Measurements from ENCODE around the gene LRRN4CL. TPM values are rescaled to one million over a fixed set of nuclear protein-coding genes. Genes with fewer than 3 reads are reported as not detected.

The LRRN4CL gene
- total and polyA plus RNA-seq, 9 of the 15 experiments (the other 6 are each of a cell fraction or from before 2014, with no cell fraction given) = 0.03 to 0.11 (median 0.05) TPM; not detected in 4

GRCh38 chr11:62680825-62681240, 8.5 kb downstream of the LRRN4CL start (continued):
- TF ChIP-seq ZNF592 (IDR thresholded peaks at IDR 0.05) (0 out of 2 replicates have a peak, but pooled peaks have one; percentile 53), CEBPG (CRISPR knock-in tag; IDR thresholded peaks at IDR 0.05) (no peak; the same call in 1 of the 2 replicates), CEBPG (tag; conservative IDR thresholded peaks at IDR 0.05 in 1 of 2, IDR thresholded peaks at IDR 0.05 in 1 of 2) (peak in 1 of 2 experiments; percentile 46; a peak in 1 of 4 replicates), MECOM (CRISPR knock-in tag; IDR thresholded peaks at IDR 0.05) (no peak), PRPF4 (IDR thresholded peaks at IDR 0.05; ENCODE audit: insufficient read depth, low read depth, low read length, poor library complexity, severe bottlenecking) (no peak), JUN (IDR thresholded peaks at IDR 0.05; ENCODE audit: borderline replicate concordance, low read depth, low read length) (peak; percentile 14; the same call in 1 of the 2 replicates), JUN (CRISPR knock-in tag; IDR thresholded peaks at IDR 0.05; ENCODE audit: borderline replicate concordance) (no peak), JUND (IDR thresholded peaks at IDR 0.05; ENCODE audit: borderline replicate concordance, low read depth, low read length) (0 out of 2 replicates have a peak, but pooled peaks have one; percentile 11), JUND (tag; IDR thresholded peaks at IDR 0.05; ENCODE audit: borderline replicate concordance, low read depth, low read length) (no peak; the same call in 2 of the 3 replicates), CREM (IDR thresholded peaks at IDR 0.05; ENCODE audit: low read depth) (peak; percentile 41), ATF3 (IDR thresholded peaks at IDR 0.05) (peak; percentile 57), ATF3 (CRISPR knock-in tag; conservative IDR thresholded peaks at IDR 0.05) (no peak), RAD21 (CRISPR knock-in tag; conservative IDR thresholded peaks at IDR 0.05 in 1 of 2, IDR thresholded peaks at IDR 0.05 in 1 of 2) (peak; percentile 45 to 69), PBX2 (CRISPR knock-in tag; IDR thresholded peaks at IDR 0.05; ENCODE audit: low read depth) (no peak), PBX2 (tag; conservative IDR thresholded peaks at IDR 0.05; ENCODE audit: low read depth) (no peak), CBFB (CRISPR knock-in tag; IDR thresholded peaks at IDR 0.05) (no peak), NFXL1 (CRISPR knock-in tag; IDR thresholded peaks at IDR 0.05) (no peak), TRIM25 (IDR thresholded peaks at IDR 0.05; ENCODE audit: borderline replicate concordance) (no peak), SMARCA4 (IDR thresholded peaks at IDR 0.05) (no peak)

Measured in K562 (cell line).